ENCODE measurements around the gene PCDHA13.

DNA sequence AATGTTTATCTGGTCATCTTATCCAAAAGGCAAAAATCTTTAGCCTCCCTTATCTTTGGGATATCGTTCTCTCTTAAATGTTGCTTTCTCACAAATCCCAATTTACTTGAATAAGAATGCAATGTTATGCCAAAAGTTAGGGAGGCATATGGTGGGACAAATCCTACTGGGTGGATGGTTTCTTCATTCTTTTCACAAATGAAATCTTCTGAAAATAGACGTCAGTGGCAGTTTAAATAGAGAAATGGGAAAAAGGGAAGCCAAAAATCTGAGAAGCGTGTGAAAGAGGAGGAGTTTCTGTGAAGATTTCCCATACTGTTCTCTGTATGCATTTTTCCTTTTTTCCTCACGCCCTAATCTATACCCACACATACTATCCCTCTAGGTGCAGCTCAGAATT lies 41.7 kb downstream of the PCDHA13 start:
- TF ChIP-seq EZH2 (IDR thresholded peaks at IDR 0.05; ENCODE audit: insufficient read depth, poor library complexity, severe bottlenecking) (no peak), EZH2phosphoT487 (IDR thresholded peaks at IDR 0.05; ENCODE audit: insufficient read depth, low read depth) (no peak)

All from GM23248 (cell line).